ENCODE results near the gene MICB.

MICB gene

GRCh38 chr6:31546339-31546957 is 48.5 kb downstream of the MICB start, which contains the start of gene ATP6V1G2 (continued):
- no peak for TF ChIP-seq ZNF280D (tag by site-specific recombination; IDR thresholded peaks at IDR 0.05)
- TF ChIP-seq ZNF155 (tag by site-specific recombination; IDR thresholded peaks at IDR 0.05), result no peak
- 0 out of 2 replicates have a peak, but pooled peaks have one; percentile 30 for TF ChIP-seq PATZ1 (tag by site-specific recombination; IDR thresholded peaks at IDR 0.05)
- TF ChIP-seq ZNF221 (tag by site-specific recombination; IDR thresholded peaks at IDR 0.05; ENCODE audit: borderline replicate concordance), result no peak
- no peak for TF ChIP-seq OVOL3 (tag by site-specific recombination; IDR thresholded peaks at IDR 0.05)
- no peak for TF ChIP-seq ZNF184 (tag by site-specific recombination; IDR thresholded peaks at IDR 0.05)
- peak; percentile 10; the same call in 1 of the 2 replicates for TF ChIP-seq ZNF692 (tag by site-specific recombination; IDR thresholded peaks at IDR 0.05)
- TF ChIP-seq ZNF324 (tag by site-specific recombination; IDR thresholded peaks at IDR 0.05), result no peak
- TF ChIP-seq, protein P1, sequence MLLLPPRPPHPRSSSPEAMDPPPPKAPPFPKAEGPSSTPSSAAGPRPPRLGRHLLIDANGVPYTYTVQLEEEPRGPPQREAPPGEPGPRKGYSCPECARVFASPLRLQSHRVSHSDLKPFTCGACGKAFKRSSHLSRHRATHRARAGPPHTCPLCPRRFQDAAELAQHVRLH (tag by site-specific recombination; IDR thresholded peaks at IDR 0.05), result no peak
- no peak for TF ChIP-seq ZNF585B (tag by site-specific recombination; IDR thresholded peaks at IDR 0.05)
- TF ChIP-seq ZNF677 (tag by site-specific recombination; IDR thresholded peaks at IDR 0.05), result no peak
- no peak for TF ChIP-seq ZNF558 (tag by site-specific recombination; IDR thresholded peaks at IDR 0.05)
- no peak for TF ChIP-seq HOXD13 (CRISPR knock-in tag; IDR thresholded peaks at IDR 0.05; ENCODE audit: borderline replicate concordance)
- no peak for TF ChIP-seq ZBTB10 (tag by site-specific recombination; IDR thresholded peaks at IDR 0.05)
- TF ChIP-seq ZBTB21 (tag by site-specific recombination; IDR thresholded peaks at IDR 0.05), result no peak
- TF ChIP-seq, protein P2, sequence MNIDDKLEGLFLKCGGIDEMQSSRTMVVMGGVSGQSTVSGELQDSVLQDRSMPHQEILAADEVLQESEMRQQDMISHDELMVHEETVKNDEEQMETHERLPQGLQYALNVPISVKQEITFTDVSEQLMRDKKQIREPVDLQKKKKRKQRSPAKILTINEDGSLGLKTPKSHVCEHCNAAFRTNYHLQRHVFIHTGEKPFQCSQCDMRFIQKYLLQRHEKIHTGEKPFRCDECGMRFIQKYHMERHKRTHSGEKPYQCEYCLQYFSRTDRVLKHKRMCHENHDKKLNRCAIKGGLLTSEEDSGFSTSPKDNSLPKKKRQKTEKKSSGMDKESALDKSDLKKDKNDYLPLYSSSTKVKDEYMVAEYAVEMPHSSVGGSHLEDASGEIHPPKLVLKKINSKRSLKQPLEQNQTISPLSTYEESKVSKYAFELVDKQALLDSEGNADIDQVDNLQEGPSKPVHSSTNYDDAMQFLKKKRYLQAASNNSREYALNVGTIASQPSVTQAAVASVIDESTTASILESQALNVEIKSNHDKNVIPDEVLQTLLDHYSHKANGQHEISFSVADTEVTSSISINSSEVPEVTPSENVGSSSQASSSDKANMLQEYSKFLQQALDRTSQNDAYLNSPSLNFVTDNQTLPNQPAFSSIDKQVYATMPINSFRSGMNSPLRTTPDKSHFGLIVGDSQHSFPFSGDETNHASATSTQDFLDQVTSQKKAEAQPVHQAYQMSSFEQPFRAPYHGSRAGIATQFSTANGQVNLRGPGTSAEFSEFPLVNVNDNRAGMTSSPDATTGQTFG (tag by site-specific recombination; IDR thresholded peaks at IDR 0.05; ENCODE audit: borderline replicate concordance), result no peak
- TF ChIP-seq ZNF202 (tag by site-specific recombination; IDR thresholded peaks at IDR 0.05; ENCODE audit: borderline replicate concordance), result no peak
- no peak for TF ChIP-seq ZNF48 (tag by site-specific recombination; IDR thresholded peaks at IDR 0.05)
- TF ChIP-seq ZFHX2 (tag by site-specific recombination; conservative IDR thresholded peaks at IDR 0.05), result 0 out of 2 replicates have a peak, but pooled peaks have one; percentile 54
- no peak for TF ChIP-seq ZNF211 (tag by site-specific recombination; IDR thresholded peaks at IDR 0.05; ENCODE audit: low read depth)
- no peak for TF ChIP-seq ZNF433 (tag by site-specific recombination; IDR thresholded peaks at IDR 0.05; ENCODE audit: low read depth)
- peak; percentile 79 for TF ChIP-seq YY2 (tag by site-specific recombination; IDR thresholded peaks at IDR 0.05)
- TF ChIP-seq ZNF362 (tag by site-specific recombination; IDR thresholded peaks at IDR 0.05), result no peak
- TF ChIP-seq KLF1 (tag by site-specific recombination; IDR thresholded peaks at IDR 0.05), result no peak
- no peak for TF ChIP-seq ZNF544 (tag by site-specific recombination; IDR thresholded peaks at IDR 0.05)
- no peak for TF ChIP-seq ZFP37 (tag by site-specific recombination; IDR thresholded peaks at IDR 0.05)
- TF ChIP-seq MEIS1 (CRISPR knock-in tag; IDR thresholded peaks at IDR 0.05; ENCODE audit: borderline replicate concordance), result no peak
